A549 (cell line): ENCODE data around the gene CKS2. TPM values are rescaled to one million over a fixed set of nuclear protein-coding genes. Genes with fewer than 3 reads are reported as not detected.

Experiments
- ATAC-seq, 2 experiments: fragments of 200-7000 bp in 1 of 2; fragments of >200 bp in 1 of 2; cut with Nextera tagmentation in 1 of 2; cut with Tn5 transposase in 1 of 2; 3 replicates each; pipeline versions ENCODE4 v1.8.0 to v1.9.1; 2018 to 2020; ENCODE audit warnings: mild to moderate bottlenecking in 1 of 2, moderate library complexity in 1 of 2
- CTCF ChIA-PET: fragments of 300-600 bp; sonication (Branson Sonifier 250); formaldehyde crosslinking; extraction: SDS; loops from one replicate; lab custom pipeline; 2021; ENCODE audit warnings: antibody characterized with exemption, inconsistent platforms; lab: Yijun Ruan, JAX
- POLR2A ChIA-PET: fragments of 350-600 bp; formaldehyde crosslinking; extraction: SDS; loops from one replicate; lab custom pipeline; 2021; ENCODE audit warnings: antibody characterized with exemption, inconsistent platforms; lab: Yijun Ruan, JAX
- DNase-seq, 2 experiments: peaks; one replicate each; pipeline versions ENCODE4 v3.0.0 to v3.0.0-alpha.2; 2011 to 2016; ENCODE audit warnings: low read depth in 1 of 2, low spot score in 1 of 2
- FAIRE-seq: peaks from 2 replicates; lab custom pipeline; 2011; peaks lifted over from hg19 to GRCh38; lab: Jason Lieb, UNC
- H3K27ac ChIP-seq, 2 experiments: fragments of >200 bp; sonication (Bioruptor Twin); formaldehyde crosslinking; 3 replicates each; pipeline ENCODE4 v1.5.1; 2016 to 2017
- H3K4me1 ChIP-seq: fragments of >200 bp; sonication (Bioruptor Twin); formaldehyde crosslinking; 3 replicates; pipeline ENCODE4 v1.6.1; 2016
- H3K4me2 ChIP-seq: fragments of >200 bp; sonication (Bioruptor Twin); formaldehyde crosslinking; 3 replicates; pipeline ENCODE4 v1.6.1; 2016
- H3K4me3 ChIP-seq: fragments of >200 bp; sonication (Bioruptor Twin); formaldehyde crosslinking; 3 replicates; pipeline ENCODE4 v1.5.1; 2016
- H3K9me3 ChIP-seq: fragments of >200 bp; sonication (Bioruptor Twin); formaldehyde crosslinking; 3 replicates; pipeline ENCODE4 v1.6.1; 2016
- CHD2 ChIP-seq: fragments of 150-350 bp; IDR thresholded peaks from 2 replicates; pipeline ENCODE4 v1.6.1; 2014; ENCODE audit warnings: low read length; ENCODE audit not compliant: partially characterized antibody
- CHD4 ChIP-seq: fragments of 200-600 bp; sonication (generic); IDR thresholded peaks from 2 replicates; pipeline ENCODE4 v1.6.1; 2016; ENCODE audit warnings: antibody characterized with exemption, mild to moderate bottlenecking, borderline replicate concordance
- E2F6 ChIP-seq: IDR thresholded peaks from 2 replicates; pipeline ENCODE4 v1.6.1; 2012; ENCODE audit warnings: low read depth, borderline replicate concordance
- EHMT2 ChIP-seq: fragments of 200-600 bp; sonication (generic); IDR thresholded peaks from 2 replicates; pipeline ENCODE4 v1.6.1; 2016; ENCODE audit warnings: antibody characterized with exemption, low read depth, mild to moderate bottlenecking, moderate library complexity
- FOSL2 ChIP-seq, 2 experiments: fragments of 450-650 bp in 1 of 2; fragments of >200 bp in 1 of 2; sonication (Bioruptor Twin) in 1 of 2; formaldehyde crosslinking; IDR thresholded peaks; 2 replicates each; pipeline versions ENCODE4 v1.5.0 to v1.6.1; 2016 to 2020; ENCODE audit warnings: mild to moderate bottlenecking in 1 of 2, moderate library complexity in 1 of 2
- HEYL ChIP-seq: fragments of 250-450 bp; sonication (Bioruptor Pico); IDR thresholded peaks from 2 replicates; pipeline ENCODE4 v1.8.0; 2021; ENCODE audit warnings: mild to moderate bottlenecking, moderate library complexity
- HOXA7 ChIP-seq: fragments of 250-450 bp; sonication (Bioruptor Pico); IDR thresholded peaks from 2 replicates; pipeline ENCODE4 v1.5.0; 2020; ENCODE audit warnings: mild to moderate bottlenecking, moderate library complexity
- HOXB13 ChIP-seq: fragments of 250-450 bp; sonication (Bioruptor Pico); IDR thresholded peaks from 2 replicates; pipeline ENCODE4 v1.5.0; 2020; ENCODE audit warnings: low read depth, mild to moderate bottlenecking, moderate library complexity
- JUN ChIP-seq, 2 experiments: fragments of >200 bp; sonication (Bioruptor Twin); formaldehyde crosslinking; IDR thresholded peaks; 2 replicates in 1 of 2; 3 replicates in 1 of 2; pipeline ENCODE4 v1.6.1; 2016 to 2017
- KDM5A ChIP-seq: fragments of 200-600 bp; sonication (generic); IDR thresholded peaks from 2 replicates; pipeline ENCODE4 v1.6.1; 2016; ENCODE audit warnings: antibody characterized with exemption, mild to moderate bottlenecking
- MAFK ChIP-seq: fragments of 450-650 bp; IDR thresholded peaks from 2 replicates; pipeline ENCODE4 v1.6.1; 2014; ENCODE audit not compliant: partially characterized antibody
- NFE2L2 ChIP-seq: fragments of 150-350 bp; conservative IDR thresholded peaks from 2 replicates; pipeline ENCODE4 v1.6.1; 2014; ENCODE audit warnings: low read length
- NPAS2 ChIP-seq: fragments of 250-450 bp; sonication (Bioruptor Pico); IDR thresholded peaks from 2 replicates; pipeline ENCODE4 v1.8.0; 2022; ENCODE audit warnings: mild to moderate bottlenecking, moderate library complexity, borderline replicate concordance
- ZC3H11A ChIP-seq: fragments of 450-650 bp; IDR thresholded peaks from 2 replicates; pipeline ENCODE4 v1.6.1; 2014; ENCODE audit warnings: antibody characterized with exemption, mild to moderate bottlenecking
- ZSCAN20 ChIP-seq: fragments of 250-450 bp; sonication (Bioruptor Pico); IDR thresholded peaks from 2 replicates; pipeline ENCODE4 v1.8.0; 2022; ENCODE audit warnings: mild to moderate bottlenecking, moderate library complexity
- WGBS: methylation state at CpG from one replicate; pipeline ENCODE4 v1.1.6; 2017; ENCODE audit errors: missing lambda C conversion rate; 5-methylcytosine and 5-hydroxymethylcytosine counted together
- polyA plus RNA-seq, 4 experiments: library from polyadenylated mRNA; depleted of rRNA in 3 of 4; stranded (reverse); fragments of >200 nt; fragmentation: RNase III in 1 of 4; extraction: RNeasy Plus Mini Kit Qiagen cat#74134 plus additional on column Dnase treatment in 1 of 4; gene quantifications; 2 replicates in 3 of 4; 3 replicates in 1 of 4; pipeline ENCODE4 v1.2.3, GENCODE V29; 2011 to 2017
- TF ChIP-seq, protein P1 (sequence below): fragments of 250-450 bp; sonication (Bioruptor Pico); IDR thresholded peaks from 2 replicates; pipeline ENCODE4 v1.5.0; 2020; ENCODE audit warnings: low read depth, mild to moderate bottlenecking, moderate library complexity

The CKS2 gene
- polyA plus RNA-seq, 2 of the 4 experiments (the other 2 are of a cell fraction): 515 to 576 TPM

GRCh38 chr9:89350988-89351557 lies 40.1 kb downstream of the CKS2 start:
- H3K9me3 ChIP-seq: no peaks in the 10 kb centered on the region
- no peaks in the 10 kb centered on the region for H3K4me1 ChIP-seq
- DNase-seq (no peak), FAIRE-seq (no peak), ATAC-seq (no peak)
- 79% methylated on average over 2 of the region's 2 CpGs for WGBS
- H3K4me2 ChIP-seq: no peak overlapping the region
- TF ChIP-seq EHMT2: no peak
- H3K4me3 ChIP-seq: no peak overlapping the region
- CTCF ChIA-PET: no interaction called here
- POLR2A ChIA-PET: no interaction called here
- H3K27ac ChIP-seq: no peak overlapping the region

GRCh38 chr9:89351584-89352300 lies 40.7 kb downstream of the CKS2 start:
- CTCF ChIA-PET: no interaction called here
- no peak overlapping the region for H3K27ac ChIP-seq
- H3K4me2 ChIP-seq: no peak overlapping the region
- H3K4me1 ChIP-seq: no peaks in the 10 kb centered on the region
- TF ChIP-seq HOXA7 (CRISPR knock-in tag) (no peak), CHD2 (no peak), FOSL2 (IDR thresholded peaks at IDR 0.05) (no peak), FOSL2 (CRISPR knock-in tag; IDR thresholded peaks at IDR 0.05) (no peak), CHD4 (no peak), HEYL (CRISPR knock-in tag) (no peak), MAFK (no peak), JUN (IDR thresholded peaks at IDR 0.05) (no peak), ZC3H11A (no peak), NPAS2 (CRISPR knock-in tag) (no peak), KDM5A (no peak), NFE2L2 (no peak)
- DNase-seq (no peak), FAIRE-seq (no peak), ATAC-seq (no peak)
- H3K9me3 ChIP-seq: no peaks in the 10 kb centered on the region
- 94% methylated on average over 6 of the region's 6 CpGs for WGBS
- POLR2A ChIA-PET: no interaction called here
- H3K4me3 ChIP-seq: no peak overlapping the region

DNA sequence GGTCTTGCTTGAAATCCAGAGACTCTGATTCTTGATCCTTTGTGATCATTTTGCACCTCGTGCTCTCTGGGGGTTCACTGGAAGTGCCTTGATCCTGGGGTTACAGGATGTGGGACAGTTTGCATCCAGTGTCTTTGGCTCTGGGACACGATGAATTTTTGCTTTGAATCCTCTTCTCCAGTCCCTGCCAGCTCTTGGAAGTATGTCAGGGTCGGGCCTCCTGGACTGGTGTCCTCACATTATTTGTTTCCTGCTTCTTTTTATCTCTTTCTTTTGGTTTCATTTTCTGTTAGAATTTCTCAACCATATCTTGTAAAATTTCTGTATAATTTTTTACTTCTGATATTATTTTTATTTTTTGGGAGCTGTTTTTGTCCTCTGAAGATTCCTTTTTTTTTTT lies 41.5 kb downstream of the CKS2 start:
- FAIRE-seq: no peak
- POLR2A ChIA-PET: no interaction called here
- CTCF ChIA-PET: interaction anchor here (0.6 kb wide), 2 partner anchors 103 to 155 kb away, joined by 3 read pairs; no protein-coding TSS in a partner anchor
- H3K9me3 ChIP-seq: no peaks in the 10 kb centered on the region
- H3K27ac ChIP-seq: no peak overlapping the region
- H3K4me1 ChIP-seq: no peaks in the 10 kb centered on the region
- DNase-seq: no peak
- H3K4me3 ChIP-seq: no peak overlapping the region
- no peak overlapping the region for H3K4me2 ChIP-seq
- ATAC-seq: no peak
- TF ChIP-seq, protein P1, sequence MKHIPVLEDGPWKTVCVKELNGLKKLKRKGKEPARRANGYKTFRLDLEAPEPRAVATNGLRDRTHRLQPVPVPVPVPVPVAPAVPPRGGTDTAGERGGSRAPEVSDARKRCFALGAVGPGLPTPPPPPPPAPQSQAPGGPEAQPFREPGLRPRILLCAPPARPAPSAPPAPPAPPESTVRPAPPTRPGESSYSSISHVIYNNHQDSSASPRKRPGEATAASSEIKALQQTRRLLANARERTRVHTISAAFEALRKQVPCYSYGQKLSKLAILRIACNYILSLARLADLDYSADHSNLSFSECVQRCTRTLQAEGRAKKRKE: no peak
- no peak for TF ChIP-seq HOXB13
- TF ChIP-seq E2F6: no peak
- no peak for TF ChIP-seq ZSCAN20 (CRISPR knock-in tag)
- TF ChIP-seq NPAS2 (CRISPR knock-in tag): no peak
- TF ChIP-seq CHD2: no peak
- 89% methylated on average over 3 of the region's 3 CpGs for WGBS
